HUDEP-2 (cell line): ENCODE data around the gene BRME1.
"Not testable (repeated sequence)": the region's sequence is repeated elsewhere in the genome, so short reads cannot be mapped to it uniquely, and the experiment has no call there.

ENCODE experiments used
- DNase-seq, 76 experiments: peaks; one replicate each; lab custom pipeline; 2025; ENCODE audit not compliant: unreplicated experiment in 76 of 76; lab: John Stamatoyannopoulos, UW

BRME1 gene

GRCh38 chr19:13870873-13871272, 35.0 kb downstream of the BRME1 start:
- no peak for DNase-seq

- DNase-seq: no peak
Observed at GRCh38 chr19:13869281-13869680, 36.6 kb downstream of the BRME1 start.

- DNase-seq: no peak
Observed at GRCh38 chr19:13868663-13869062, 37.3 kb downstream of the BRME1 start.

- no peak for DNase-seq
Observed at GRCh38 chr19:13866463-13867046, 39.4 kb downstream of the BRME1 start.

- no peak for DNase-seq
Observed at GRCh38 chr19:13865571-13866462, 40.1 kb downstream of the BRME1 start.

- DNase-seq: no peak
Observed at GRCh38 chr19:13864667-13865570, 41.0 kb downstream of the BRME1 start.

- DNase-seq: no peak
Observed at GRCh38 chr19:13864046-13864666, 41.8 kb downstream of the BRME1 start.

GRCh38 chr19:13861714-13862531, 44.0 kb downstream of the BRME1 start:
- peak in 72 of 76 experiments; percentile 40 to 95 (median 84) for DNase-seq

- no peak for DNase-seq
Observed at GRCh38 chr19:13861392-13861713, 44.6 kb downstream of the BRME1 start.

- no peak for DNase-seq
Observed at GRCh38 chr19:13860679-13861391, 45.1 kb downstream of the BRME1 start.

- DNase-seq: peak in 7 of 76 experiments; percentile 15 to 38 (median 27)
Observed at GRCh38 chr19:13859361-13859880, 46.5 kb downstream of the BRME1 start.

- DNase-seq: peak in 44 of 76 experiments; percentile 16 to 74 (median 48)
Observed at GRCh38 chr19:13856497-13856896, 49.4 kb downstream of the BRME1 start.

- DNase-seq: not testable (repeated sequence)
Observed at GRCh38 chr19:13852171-13852707, 53.7 kb downstream of the BRME1 start.

GRCh38 chr19:13851734-13852114, 54.2 kb downstream of the BRME1 start:
- DNase-seq: not testable (repeated sequence)

- peak in 64 of 76 experiments; percentile 22 to 88 (median 68) for DNase-seq
Observed at GRCh38 chr19:13850910-13851733, 54.8 kb downstream of the BRME1 start.

- peak in 64 of 76 experiments; percentile 33 to 92 (median 75) for DNase-seq
Observed at GRCh38 chr19:13849991-13850909, 55.7 kb downstream of the BRME1 start.
